ENCODE measurements around the gene PPP3CA.

PPP3CA gene

GRCh38 chr4:101169044-101170014 lies 178.0 kb downstream of the PPP3CA start:
- DNase-seq: peak; percentile 66

GRCh38 chr4:101163936-101164335 lies 183.4 kb downstream of the PPP3CA start:
- no peak for DNase-seq

DNA sequence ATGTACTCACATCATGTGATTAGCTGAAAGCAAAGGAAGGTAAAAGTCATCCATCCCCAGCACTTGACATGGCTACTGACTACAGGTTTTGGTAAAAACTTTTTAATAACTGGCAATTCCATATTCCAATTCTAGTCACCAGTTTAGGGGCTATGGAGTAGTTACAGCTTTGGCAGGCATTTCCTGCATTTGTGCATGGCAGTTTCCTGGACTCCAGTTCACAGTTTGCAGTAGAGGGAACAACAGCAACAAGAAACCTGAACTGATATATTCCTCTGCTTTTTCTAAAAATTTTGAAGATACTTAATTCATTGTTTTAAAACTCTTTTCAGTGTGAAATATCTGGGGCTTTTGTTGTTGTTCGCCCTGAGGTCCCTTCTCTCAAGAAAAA lies 184.3 kb downstream of the PPP3CA start:
- DNase-seq: no peak

DNA sequence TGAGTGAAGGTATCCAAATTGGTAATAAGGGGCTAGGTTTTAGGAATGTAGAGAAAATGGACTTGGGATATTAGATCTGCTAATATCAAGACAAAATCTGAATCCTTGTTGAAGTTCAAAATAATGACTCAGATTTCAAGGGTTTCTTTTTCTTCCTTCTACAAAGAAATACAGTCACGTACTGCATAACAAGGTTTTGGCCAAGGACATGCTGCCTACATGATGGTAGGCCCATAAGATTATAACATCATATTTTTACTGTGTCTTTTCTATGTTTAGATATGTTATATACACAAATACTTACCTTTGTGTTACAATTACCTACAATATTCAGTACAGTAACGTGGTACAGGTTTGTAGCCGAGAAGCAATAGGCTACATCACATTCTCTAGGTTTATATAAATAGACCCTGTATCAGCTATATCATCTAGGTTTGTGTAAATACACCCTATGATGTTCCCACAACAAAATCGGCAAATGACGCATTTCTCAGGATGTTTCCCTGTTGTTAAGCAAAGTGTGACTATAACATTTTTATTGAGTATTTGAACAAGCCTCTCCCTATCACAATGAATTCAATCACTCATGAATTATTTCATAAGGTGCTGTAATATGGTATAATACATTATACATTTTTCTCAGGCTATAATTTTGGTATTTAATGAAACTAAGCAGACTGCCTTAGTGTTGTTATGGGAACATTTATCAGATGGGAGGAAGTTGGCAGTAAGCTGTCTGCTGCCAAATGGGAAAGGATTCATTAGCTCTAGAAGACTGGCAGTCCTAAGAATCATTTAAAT lies 186.3 kb downstream of the PPP3CA start:
- no peak for DNase-seq

DNA sequence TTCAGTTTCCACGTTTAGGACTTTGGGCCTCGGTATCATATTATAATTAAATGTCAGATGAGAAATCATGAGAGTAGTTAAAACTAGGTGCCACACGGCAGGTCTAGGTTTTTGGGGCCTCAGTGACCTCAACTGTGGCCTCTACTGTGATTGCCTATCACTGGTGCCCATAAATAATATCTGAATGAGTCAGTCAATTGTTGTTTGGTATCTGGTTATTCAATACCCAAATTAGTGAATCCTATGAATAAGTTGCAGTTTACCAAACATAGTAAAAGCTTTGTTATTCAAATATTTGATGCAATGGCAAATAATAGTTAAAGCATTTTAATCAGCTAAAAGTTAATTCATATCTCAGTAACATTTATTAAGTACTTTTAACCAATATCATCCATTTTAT lies 188.8 kb downstream of the PPP3CA start:
- DNase-seq: no peak

DNA sequence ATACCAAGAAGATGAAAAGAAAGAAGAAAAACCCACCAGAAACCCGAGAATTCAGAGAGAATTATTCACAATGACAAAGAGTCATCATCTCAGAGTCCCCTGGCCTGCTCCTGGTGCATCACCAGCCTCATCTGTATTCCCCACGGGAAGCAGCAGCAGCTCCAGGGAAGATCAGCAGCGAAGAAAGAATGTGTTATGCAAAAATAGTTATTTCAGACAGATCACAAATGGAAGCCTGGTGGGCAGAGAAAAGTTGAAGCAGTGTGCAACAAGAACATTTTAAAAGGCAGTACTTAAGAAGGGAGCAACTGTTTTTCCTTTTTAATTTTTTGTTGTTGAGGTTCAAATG lies 189.2 kb downstream of the PPP3CA start:
- DNase-seq: no peak

GRCh38 chr4:101157415-101158133 lies 189.8 kb downstream of the PPP3CA start:
- DNase-seq: no peak

GRCh38 chr4:101156619-101157310 lies 190.6 kb downstream of the PPP3CA start:
- DNase-seq: no peak

DNA sequence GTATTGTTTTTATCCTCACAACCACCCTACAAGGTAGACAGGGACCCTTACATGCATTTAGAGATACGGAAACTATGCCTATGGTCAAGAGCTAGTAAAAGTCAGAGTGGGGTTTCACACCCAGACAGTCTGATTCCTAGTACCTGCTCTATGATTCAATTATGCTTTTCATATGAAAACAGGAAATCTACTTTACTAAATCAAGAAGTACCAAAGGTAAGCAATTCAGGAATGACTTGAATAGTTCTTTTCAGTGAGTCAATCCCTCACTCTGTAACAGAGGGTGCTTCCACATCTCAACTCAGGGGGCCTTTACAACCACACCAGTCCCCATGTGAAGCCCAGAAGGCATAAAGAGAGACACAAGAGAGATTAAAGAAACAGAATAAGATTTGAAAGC lies 191.4 kb downstream of the PPP3CA start:
- no peak for DNase-seq

- DNase-seq: no peak
Observed at GRCh38 chr4:101155368-101155767, 192.0 kb downstream of the PPP3CA start.

DNA sequence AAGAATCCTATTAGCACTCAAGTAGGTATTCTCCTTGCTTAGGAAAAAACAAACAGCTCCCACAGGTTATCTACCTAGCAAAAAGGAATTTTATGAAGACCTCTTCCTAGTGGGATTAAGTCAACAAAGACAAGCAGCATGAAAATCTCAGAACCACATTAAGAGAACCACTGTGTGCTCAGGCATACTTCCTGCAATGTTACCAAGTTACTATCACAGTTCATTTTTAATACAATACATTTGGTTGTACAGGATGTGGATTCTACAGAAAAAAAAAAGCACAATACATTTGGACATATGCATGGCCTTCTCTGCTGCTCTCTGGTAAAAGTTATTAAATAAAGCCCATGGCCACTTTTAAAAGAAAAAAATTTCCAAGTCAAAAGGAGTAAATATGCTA lies 193.7 kb downstream of the PPP3CA start:
- DNase-seq: no peak

- DNase-seq: no peak
Observed at GRCh38 chr4:101152521-101152920, 194.8 kb downstream of the PPP3CA start.

DNA sequence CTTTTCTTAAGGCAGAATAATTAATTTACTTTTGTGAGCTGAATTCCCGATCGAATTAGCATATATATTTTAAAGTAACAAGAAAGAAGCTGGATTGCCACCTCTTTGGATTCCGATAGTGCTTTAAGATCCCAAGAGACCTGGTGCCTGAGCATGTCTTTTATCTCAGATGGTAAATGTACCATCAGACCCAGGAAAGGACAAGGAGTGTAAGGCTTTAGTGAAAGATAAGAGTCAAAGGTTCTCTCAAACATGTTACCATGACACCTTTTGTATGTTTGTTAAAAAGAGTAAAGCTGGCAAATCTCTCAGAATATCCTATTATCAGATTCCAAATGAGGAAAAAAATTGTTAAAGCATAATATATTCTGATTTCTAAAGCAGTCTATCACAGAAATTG lies 198.8 kb downstream of the PPP3CA start:
- DNase-seq: no peak

DNA sequence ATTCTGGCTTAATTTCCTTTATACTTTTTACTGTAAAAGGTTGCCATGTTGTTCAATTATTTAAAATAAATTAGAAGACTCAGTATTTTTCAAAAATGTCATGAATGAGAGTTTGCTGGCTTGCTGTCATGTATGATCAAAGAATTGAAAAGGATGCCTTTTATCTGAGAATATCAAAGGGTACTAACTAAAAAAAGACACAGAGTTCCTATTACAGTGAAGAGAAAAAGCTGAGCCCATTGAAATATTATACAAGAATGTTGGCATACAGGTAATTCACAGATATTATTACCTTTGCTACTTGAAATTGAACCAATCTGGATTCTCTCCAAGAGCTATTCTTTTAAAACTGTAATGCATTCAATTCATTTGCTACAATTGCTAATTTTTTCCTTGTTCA lies 200.0 kb downstream of the PPP3CA start:
- DNase-seq: no peak

- no peak for DNase-seq
Observed at GRCh38 chr4:101145021-101145420, 202.3 kb downstream of the PPP3CA start.

DNA sequence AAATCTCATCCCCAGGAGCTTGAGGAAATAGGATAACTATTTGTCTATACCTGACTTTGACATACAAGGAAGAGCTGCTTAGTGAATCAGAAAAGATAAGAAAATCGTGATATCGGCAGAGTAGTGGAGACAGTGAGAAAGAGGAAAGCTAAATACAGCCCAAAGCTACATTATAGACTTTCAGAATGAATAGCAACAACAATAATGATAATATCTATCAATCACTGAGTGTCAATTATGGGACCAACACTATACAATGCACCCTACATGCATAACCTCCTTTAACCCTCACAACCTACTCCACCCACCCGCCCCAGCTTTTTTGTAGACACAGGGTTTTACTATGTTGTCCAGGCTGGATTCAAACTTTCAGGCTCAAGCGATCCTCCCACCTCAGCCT lies 205.1 kb downstream of the PPP3CA start:
- no peak for DNase-seq

- DNase-seq: no peak
Observed at GRCh38 chr4:101141855-101142254, 205.5 kb downstream of the PPP3CA start.

DNA sequence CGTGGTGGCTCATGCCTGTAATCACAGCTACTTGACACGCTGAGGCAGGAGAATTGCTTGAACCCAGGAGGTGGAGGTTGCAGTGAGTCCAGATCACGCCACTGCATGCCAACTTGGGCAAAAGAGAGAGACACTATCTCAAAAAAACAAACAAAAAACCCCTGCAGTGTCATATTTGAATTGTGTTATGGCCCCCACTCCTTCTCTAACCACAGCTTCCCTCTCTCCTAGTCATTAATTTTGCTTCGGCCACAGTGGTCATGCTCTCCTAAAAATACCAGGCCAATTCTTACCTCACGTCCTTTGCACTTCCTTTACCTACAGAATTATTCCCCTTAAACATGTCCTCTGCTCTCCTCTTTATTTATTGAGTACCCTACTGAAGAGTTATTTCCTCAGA lies 206.1 kb downstream of the PPP3CA start:
- DNase-seq: no peak

GRCh38 chr4:101140228-101140627 lies 207.1 kb downstream of the PPP3CA start:
- no peak for DNase-seq

DNA sequence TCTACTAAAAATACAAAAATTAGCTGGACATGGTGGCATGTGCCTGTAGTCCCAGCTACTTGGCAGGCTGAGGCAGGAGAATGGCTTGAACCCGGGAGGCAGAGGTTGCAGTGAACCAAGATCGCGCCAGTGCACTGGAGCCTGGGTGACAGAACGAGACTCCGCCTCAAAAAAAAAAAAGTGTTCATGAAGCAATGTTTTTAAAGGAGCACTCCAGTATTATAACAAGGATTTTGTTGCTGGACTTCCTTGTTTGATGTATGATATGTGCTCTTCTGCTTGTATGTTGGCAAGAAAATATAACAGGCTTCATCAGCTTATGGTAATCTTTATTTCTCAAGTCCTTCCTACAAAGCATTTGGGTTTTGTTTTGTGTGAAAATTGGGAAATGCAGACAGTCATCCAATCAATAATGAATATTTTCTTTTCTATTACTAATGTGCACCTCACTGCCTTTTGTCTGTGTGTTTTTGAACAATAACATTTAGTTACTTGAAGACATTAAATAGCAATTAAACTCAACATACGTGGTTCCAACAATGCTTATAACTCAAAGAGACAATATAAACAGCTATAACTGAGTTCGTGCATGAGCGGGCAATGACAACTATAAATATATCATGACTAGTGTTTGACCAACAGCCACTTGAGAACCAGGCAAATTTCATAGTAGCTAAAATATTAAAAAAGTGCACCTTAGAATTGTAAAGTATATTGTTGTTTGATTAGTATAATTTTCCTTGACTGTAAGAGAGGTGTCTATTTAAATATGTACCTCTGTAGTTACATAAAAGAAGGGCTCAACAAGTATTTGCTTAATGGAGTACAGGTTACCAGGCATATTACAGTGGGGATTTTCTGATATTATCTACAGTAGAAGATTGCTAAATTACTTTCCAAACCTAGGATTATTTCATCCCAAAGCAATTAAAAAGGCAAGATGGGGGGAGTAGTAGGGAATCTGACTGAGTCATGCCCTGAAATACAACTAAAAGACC lies 210.7 kb downstream of the PPP3CA start:
- no peak for DNase-seq

GRCh38 chr4:101135371-101136010 lies 211.8 kb downstream of the PPP3CA start:
- DNase-seq: no peak

All from activated CD8-positive, alpha-beta memory T cell treated with anti-CD3 and anti-CD28 coated beads for 24 hours (primary cell).